Mesenchymal stem cell (in vitro differentiated cells and primary cell): ENCODE results near the gene KCNN4.
"Not testable (repeated sequence)": the region's sequence is repeated elsewhere in the genome, so short reads cannot be mapped to it uniquely, and the experiment has no call there.

ENCODE experiments used
- DNase-seq: peaks from one replicate; pipeline ENCODE4 v3.0.0-alpha.2; 2013
- H2AFZ ChIP-seq: one replicate; pipeline ENCODE4 v1.6.1; 2013; ENCODE audit warnings: low read depth, mild to moderate bottlenecking, control low read depth, inconsistent platforms, low read length, moderate library complexity
- H2AK5ac ChIP-seq: 2 replicates; pipeline ENCODE4 v1.6.1; 2013; ENCODE audit warnings: low read length, moderate library complexity, mild to moderate bottlenecking, inconsistent platforms; ENCODE audit not compliant: severe bottlenecking
- H2BK120ac ChIP-seq: one replicate; pipeline ENCODE4 v1.6.1; 2013; ENCODE audit warnings: low read depth, mild to moderate bottlenecking, inconsistent platforms, low read length, moderate library complexity
- H2BK12ac ChIP-seq, 2 experiments: one replicate each; pipeline ENCODE4 v1.6.1; 2013; ENCODE audit warnings: inconsistent platforms in 2 of 2, low read length in 2 of 2, mild to moderate bottlenecking in 2 of 2, moderate library complexity in 2 of 2, control low read depth in 1 of 2
- H2BK15ac ChIP-seq: one replicate; pipeline ENCODE4 v1.6.1; 2013; ENCODE audit warnings: mild to moderate bottlenecking, low read depth, inconsistent platforms; ENCODE audit not compliant: poor library complexity, severe bottlenecking
- H2BK5ac ChIP-seq: 2 replicates; pipeline ENCODE4 v1.6.1; 2013; ENCODE audit warnings: low read depth, mild to moderate bottlenecking, low read length, control low read depth, inconsistent platforms; ENCODE audit not compliant: poor library complexity, severe bottlenecking
- H3K14ac ChIP-seq, 2 experiments: one replicate each; pipeline ENCODE4 v1.6.1; 2013; ENCODE audit warnings: inconsistent platforms in 2 of 2, low read length in 2 of 2, control low read depth in 1 of 2, mild to moderate bottlenecking in 1 of 2, moderate library complexity in 1 of 2
- H3K18ac ChIP-seq, 2 experiments: one replicate each; pipeline ENCODE4 v1.6.1; 2013; ENCODE audit warnings: inconsistent platforms in 2 of 2, low read length in 2 of 2, control low read depth in 1 of 2, low read depth in 1 of 2, mild to moderate bottlenecking in 1 of 2
- H3K23ac ChIP-seq, 2 experiments: one replicate each; pipeline ENCODE4 v1.6.1; 2013; ENCODE audit warnings: inconsistent platforms in 2 of 2, low read length in 2 of 2, mild to moderate bottlenecking in 2 of 2, moderate library complexity in 2 of 2, control low read depth in 1 of 2
- H3K27ac ChIP-seq: 2 replicates; pipeline ENCODE4 v1.5.1; 2013; ENCODE audit warnings: mild to moderate bottlenecking, moderate library complexity, low read length, control low read depth, inconsistent platforms; ENCODE audit not compliant: poor library complexity, severe bottlenecking
- H3K27me3 ChIP-seq, 2 experiments: 2 replicates each; pipeline versions ENCODE4 v1.6.1 to v1.7.0; 2013; ENCODE audit warnings: low read length in 2 of 2, mild to moderate bottlenecking in 2 of 2, moderate library complexity in 2 of 2, control low read depth in 1 of 2, inconsistent platforms in 1 of 2; ENCODE audit not compliant: control insufficient read depth in 1 of 2, insufficient read depth in 1 of 2
- H3K36me3 ChIP-seq, 2 experiments: 2 replicates each; pipeline versions ENCODE4 v1.6.1 to v1.7.0; 2013; ENCODE audit warnings: low read length in 2 of 2, control low read depth in 1 of 2, inconsistent platforms in 1 of 2, low read depth in 1 of 2, mild to moderate bottlenecking in 1 of 2; ENCODE audit not compliant: insufficient read depth in 2 of 2, control insufficient read depth in 1 of 2
- H3K4ac ChIP-seq, 2 experiments: one replicate each; pipeline ENCODE4 v1.6.1; 2013; ENCODE audit warnings: inconsistent platforms in 2 of 2, low read length in 2 of 2, mild to moderate bottlenecking in 2 of 2, moderate library complexity in 2 of 2, control low read depth in 1 of 2, low read depth in 1 of 2
- H3K4me1 ChIP-seq: 2 replicates; pipeline ENCODE4 v1.6.1; 2013; ENCODE audit warnings: low read depth, low read length, control low read depth; ENCODE audit not compliant: control insufficient read depth, insufficient read depth
- H3K4me2 ChIP-seq: 2 replicates; pipeline ENCODE4 v1.6.1; 2013; ENCODE audit warnings: low read length, mild to moderate bottlenecking, inconsistent platforms; ENCODE audit not compliant: poor library complexity, severe bottlenecking
- H3K4me3 ChIP-seq, 2 experiments: 2 replicates each; pipeline versions ENCODE4 v1.5.1 to v1.7.0; 2013; ENCODE audit warnings: low read length in 2 of 2, mild to moderate bottlenecking in 2 of 2, control low read depth in 1 of 2, low read depth in 1 of 2; ENCODE audit not compliant: insufficient read depth in 1 of 2
- H3K79me1 ChIP-seq: replicated peaks from 2 replicates; pipeline ENCODE4 v1.6.1; 2013; ENCODE audit warnings: mild to moderate bottlenecking, control low read depth, low read length, inconsistent platforms; ENCODE audit not compliant: poor library complexity, severe bottlenecking
- H3K9ac ChIP-seq: 2 replicates; pipeline ENCODE4 v1.7.0; 2013; ENCODE audit warnings: mild to moderate bottlenecking, low read length, moderate library complexity
- H3K9me3 ChIP-seq: 2 replicates; pipeline ENCODE4 v1.7.0; 2013; ENCODE audit warnings: mild to moderate bottlenecking, low read length; ENCODE audit not compliant: control insufficient read depth
- H4K8ac ChIP-seq: one replicate; pipeline ENCODE4 v1.6.1; 2013; ENCODE audit warnings: inconsistent platforms, mild to moderate bottlenecking, low read length, moderate library complexity
- H4K91ac ChIP-seq: one replicate; pipeline ENCODE4 v1.6.1; 2013; ENCODE audit warnings: mild to moderate bottlenecking, low read length, inconsistent platforms
- WGBS: methylation state at CpG from one replicate; pipeline ENCODE4 v1.1.7; 2013; ENCODE audit warnings: mixed read lengths; 5-methylcytosine and 5-hydroxymethylcytosine counted together

The KCNN4 gene

GRCh38 chr19:43806401-43806800 is 25.6 kb upstream of the KCNN4 start:
- H4K8ac ChIP-seq, H4K91ac ChIP-seq, H3K4me1 ChIP-seq, H2BK120ac ChIP-seq, H3K36me3 ChIP-seq, H2BK15ac ChIP-seq, H3K4ac ChIP-seq, H2BK5ac ChIP-seq, H2AK5ac ChIP-seq, DNase-seq, H3K14ac ChIP-seq, H2AFZ ChIP-seq, H3K4me3 ChIP-seq, H2BK12ac ChIP-seq, H3K18ac ChIP-seq, H3K27ac ChIP-seq, H3K79me1 ChIP-seq, H3K9ac ChIP-seq, H3K9me3 ChIP-seq, H3K23ac ChIP-seq, H3K4me2 ChIP-seq: not testable (repeated sequence)
- H3K27me3 ChIP-seq = peaks cover 5 to 12% of the 10 kb centered on the region in 2 experiments
- WGBS = 92% methylated on average over 4 of the region's 7 CpGs

DNA sequence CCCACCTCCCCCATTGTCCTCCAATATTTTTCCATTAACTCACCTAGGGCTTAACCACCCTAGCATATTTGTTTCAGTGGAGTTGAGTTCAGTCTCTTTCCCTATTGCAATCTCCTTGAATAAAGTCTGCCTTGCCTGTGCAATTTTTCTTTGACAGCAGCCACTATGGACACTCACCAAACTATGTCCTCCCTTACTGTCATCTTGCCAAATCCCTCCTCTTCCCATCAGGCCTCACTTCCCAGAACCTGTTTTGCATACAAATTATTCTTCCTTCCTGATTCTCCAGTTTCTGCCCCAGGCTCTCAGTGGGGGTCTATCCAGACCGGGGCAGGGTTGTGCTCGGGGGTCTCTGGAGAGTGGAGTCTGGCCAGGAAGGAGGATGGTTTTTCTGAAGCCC is 23.7 kb upstream of the KCNN4 start:
- no peak overlapping the region for H3K14ac ChIP-seq
- H2BK12ac ChIP-seq = no peak overlapping the region
- no peak overlapping the region for H3K18ac ChIP-seq
- no peak overlapping the region for H3K4me2 ChIP-seq
- no peak for DNase-seq
- peaks cover 5 to 16% of the 10 kb centered on the region in 2 experiments for H3K27me3 ChIP-seq
- no peak overlapping the region for H2BK15ac ChIP-seq
- WGBS = 46% methylated on average over 2 of the region's 2 CpGs
- H3K4ac ChIP-seq = no peak overlapping the region
- H3K79me1 ChIP-seq = no peaks in the 10 kb centered on the region
- no peak overlapping the region for H2BK120ac ChIP-seq
- no peak overlapping the region for H3K9ac ChIP-seq
- H4K91ac ChIP-seq = no peak overlapping the region
- H2AFZ ChIP-seq = no peak overlapping the region
- no peak overlapping the region for H2BK5ac ChIP-seq
- H3K9me3 ChIP-seq = no peaks in the 10 kb centered on the region
- no peaks in the 10 kb centered on the region for H3K36me3 ChIP-seq
- no peak overlapping the region for H2AK5ac ChIP-seq
- no peak overlapping the region for H4K8ac ChIP-seq
- no peak overlapping the region for H3K4me3 ChIP-seq
- no peak overlapping the region for H3K23ac ChIP-seq
- no peaks in the 10 kb centered on the region for H3K4me1 ChIP-seq
- no peak overlapping the region for H3K27ac ChIP-seq

GRCh38 chr19:43802216-43802951 is 21.6 kb upstream of the KCNN4 start, which contains the start of gene LYPD5:
Gene LYPD5 (minus strand): TSS chr19:43802447. CDS start chr19:43802380, 67 bp downstream.
- no peak within 1 kb of the TSS for H3K4me3 ChIP-seq
- no peak within 1 kb of the TSS for H3K4ac ChIP-seq
- H3K14ac ChIP-seq = no peak within 1 kb of the TSS
- H3K27ac ChIP-seq = no peak within 1 kb of the TSS
- no peak within 1 kb of the TSS for H2BK5ac ChIP-seq
- H3K4me2 ChIP-seq = no peak within 1 kb of the TSS
- H2AK5ac ChIP-seq = no peak within 1 kb of the TSS
- peaks cover 17 to 27% of the 10 kb centered on the region in 2 experiments for H3K27me3 ChIP-seq
- H2BK12ac ChIP-seq = no peak within 1 kb of the TSS
- H3K36me3 ChIP-seq = no peaks in the 10 kb centered on the region
- no peak within 1 kb of the TSS for H2BK15ac ChIP-seq
- WGBS = 64% methylated on average over 12 of the region's 12 CpGs
- no peak within 1 kb of the TSS for H3K9ac ChIP-seq
- no peaks in the 10 kb centered on the region for H3K79me1 ChIP-seq
- H2AFZ ChIP-seq = no peak within 1 kb of the TSS
- H3K18ac ChIP-seq = no peak within 1 kb of the TSS
- no peak within 1 kb of the TSS for H3K23ac ChIP-seq
- H4K91ac ChIP-seq = no peak within 1 kb of the TSS
- H3K4me1 ChIP-seq = peaks cover 10% of the 10 kb centered on the region
- H2BK120ac ChIP-seq = no peak within 1 kb of the TSS
- H3K9me3 ChIP-seq = no peaks in the 10 kb centered on the region
- no peak within 1 kb of the TSS for H4K8ac ChIP-seq
- DNase-seq = no peak

GRCh38 chr19:43799502-43800142 is 18.8 kb upstream of the KCNN4 start:
- Histone ChIP-seq H3K4me3 (peak overlapping the region in 1 of 2 experiments; percentile 13), H4K8ac (no peak overlapping the region), H3K23ac (no peak overlapping the region), H3K27me3 (peaks cover 27 to 43% of the 10 kb centered on the region in 2 experiments), H2BK12ac (no peak overlapping the region), H3K14ac (no peak overlapping the region), H3K4me2 (no peak overlapping the region), H2BK120ac (no peak overlapping the region), H4K91ac (no peak overlapping the region), H3K9ac (no peak overlapping the region), H2AK5ac (no peak overlapping the region), H2BK15ac (no peak overlapping the region), H3K27ac (no peak overlapping the region), H3K4ac (no peak overlapping the region), H3K79me1 (no peaks in the 10 kb centered on the region), H3K9me3 (peaks cover 19% of the 10 kb centered on the region), H3K4me1 (peaks cover 10% of the 10 kb centered on the region), H3K36me3 (no peaks in the 10 kb centered on the region), H3K18ac (no peak overlapping the region), H2AFZ (no peak overlapping the region), H2BK5ac (no peak overlapping the region)
- DNase-seq = peak; percentile 22
- WGBS = 30% methylated on average over 6 of the region's 6 CpGs
